KBM-7 (cell line): ENCODE data around the gene SFR1.

Experiments
- DNase-seq: peaks from one replicate; pipeline ENCODE4 v3.0.0-alpha.2; 2015
- in situ Hi-C: fragments of 300-500 bp; cut with MboI; formaldehyde crosslinking; loops from 2 replicates; pipeline ENCODE4 v1.14.3; 2020; ENCODE audit warnings: low sequenced_read_pairs, low pct_unique_long_range_greater_than_20kb, mixed read lengths

Gene SFR1, protein sequence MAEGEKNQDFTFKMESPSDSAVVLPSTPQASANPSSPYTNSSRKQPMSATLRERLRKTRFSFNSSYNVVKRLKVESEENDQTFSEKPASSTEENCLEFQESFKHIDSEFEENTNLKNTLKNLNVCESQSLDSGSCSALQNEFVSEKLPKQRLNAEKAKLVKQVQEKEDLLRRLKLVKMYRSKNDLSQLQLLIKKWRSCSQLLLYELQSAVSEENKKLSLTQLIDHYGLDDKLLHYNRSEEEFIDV

DNA sequence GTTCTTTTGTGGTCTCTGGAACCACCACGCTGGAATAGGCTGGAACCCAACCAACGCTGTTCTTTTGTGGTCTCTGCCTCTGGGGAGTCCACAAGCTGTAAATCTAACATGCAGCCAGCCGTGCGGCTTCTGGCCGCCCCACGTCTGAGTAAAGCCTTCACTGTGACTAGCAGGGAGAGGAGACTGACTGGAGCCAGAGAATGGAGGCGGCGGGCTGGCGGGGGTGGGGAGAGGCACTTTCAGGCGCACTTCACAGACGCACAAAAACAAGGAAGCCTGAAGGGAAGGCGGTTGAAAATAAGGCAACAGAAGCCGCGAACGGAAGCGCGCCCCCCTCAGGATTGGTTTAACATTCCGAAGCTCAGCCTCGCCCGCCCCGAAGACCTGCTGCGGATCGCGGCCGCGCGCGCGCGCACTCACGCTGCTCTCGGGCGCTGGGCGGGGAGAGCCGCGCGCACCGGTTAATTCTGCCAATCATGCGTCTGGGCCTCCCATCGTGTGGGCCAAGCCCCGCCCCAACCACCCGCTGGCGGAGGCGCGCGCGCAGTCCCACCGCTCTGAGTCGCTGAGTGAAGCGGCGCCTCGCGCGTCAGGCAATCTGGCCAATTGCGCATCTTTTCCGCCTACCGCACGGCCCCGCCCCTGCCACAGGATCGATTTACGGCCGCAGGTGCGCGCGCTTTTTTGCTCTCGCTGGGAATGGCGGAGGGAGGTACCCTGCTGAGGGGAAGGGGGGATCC lies at the start of gene SFR1:
Gene SFR1, plus strand, starts transcription at position 687 of the 740 bp plus-strand sequence. Its CDS starts 13 bp downstream, at position 700.
- in situ Hi-C loops, result no loop called here
- DNase-seq, result peak; percentile 100

DNA sequence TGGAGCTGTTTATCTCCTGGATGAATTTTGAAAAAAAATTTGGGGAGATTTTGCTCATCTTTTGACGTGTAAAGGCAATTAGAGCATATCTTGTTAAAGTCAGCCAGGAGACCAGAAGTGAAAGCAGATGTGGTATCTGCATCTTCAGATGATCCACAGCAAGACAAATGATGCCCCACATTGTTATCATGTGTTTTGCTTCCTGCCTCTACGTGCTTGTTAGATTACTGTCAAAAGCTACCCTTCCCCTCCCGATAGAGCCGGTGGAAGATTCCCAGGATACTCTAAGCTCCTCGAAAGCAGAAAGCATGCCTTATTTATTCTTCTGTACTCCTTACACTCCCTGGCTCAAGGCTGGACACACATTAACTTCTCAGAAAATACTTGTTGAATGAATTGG lies 49.2 kb upstream of the SFR1 start:
- no peak for DNase-seq
- in situ Hi-C loops, result no loop called here

DNA sequence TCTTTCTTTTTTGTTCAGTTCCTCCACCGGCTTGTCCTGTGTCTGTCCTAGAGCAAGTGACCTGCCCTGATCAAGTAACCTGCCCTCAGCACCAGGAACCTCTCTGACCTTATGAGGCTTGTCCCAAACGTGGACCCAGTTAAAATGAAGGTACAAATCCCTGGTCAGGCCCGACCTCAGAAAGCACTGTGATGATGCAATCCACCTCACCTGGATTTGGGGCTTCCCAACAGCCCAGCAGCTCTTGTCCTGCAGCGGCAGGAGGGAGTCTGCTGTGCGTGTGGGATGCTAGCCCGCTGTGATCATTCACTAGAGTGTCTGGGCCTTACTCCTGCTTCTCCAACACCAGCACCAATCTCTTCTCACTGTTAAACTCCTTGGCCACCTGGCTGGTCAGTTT lies 47.5 kb upstream of the SFR1 start:
- DNase-seq, result no peak
- in situ Hi-C loops, result no loop called here

DNA sequence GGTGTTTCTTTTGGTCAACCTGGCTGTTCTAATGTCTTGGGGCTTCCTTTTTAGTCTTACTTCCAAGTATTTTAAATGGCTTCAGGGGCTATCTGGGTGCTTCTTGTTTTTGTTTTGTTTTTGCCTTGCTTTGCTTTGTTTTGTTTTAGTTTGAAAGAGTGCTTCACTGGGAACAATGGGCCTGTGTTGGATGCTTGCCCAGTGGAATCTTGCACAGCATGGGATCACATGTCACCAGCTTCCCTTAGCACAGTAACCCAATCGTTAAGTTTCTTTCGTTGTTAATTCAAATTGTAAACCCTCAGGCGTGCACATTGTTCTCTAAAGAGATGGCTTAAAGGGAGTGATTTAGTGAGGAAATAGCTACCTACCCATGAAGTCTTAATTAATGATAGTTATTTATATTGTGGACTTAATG lies 45.2 kb upstream of the SFR1 start:
- in situ Hi-C loops, result no loop called here
- DNase-seq, result no peak

DNA sequence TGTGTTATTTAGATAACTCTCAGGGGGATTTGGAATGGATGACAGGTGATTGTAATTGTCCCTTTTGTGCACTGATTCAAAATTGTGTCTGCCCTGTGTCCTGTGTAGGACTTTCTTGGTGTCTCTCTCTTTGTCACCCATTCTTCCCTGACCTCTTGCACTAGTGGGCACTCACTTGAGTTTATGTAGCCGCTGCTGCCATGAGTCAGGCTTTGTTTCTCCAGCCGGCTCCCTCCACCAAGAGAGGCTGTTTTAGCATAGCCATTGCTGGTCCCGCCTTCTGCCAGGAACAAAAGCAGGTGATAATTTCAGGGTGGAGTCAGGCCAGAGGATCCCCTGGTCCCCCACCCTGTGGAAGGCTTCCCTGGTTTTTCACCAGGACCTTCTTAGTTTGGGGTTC lies 44.7 kb upstream of the SFR1 start:
- DNase-seq, result no peak
- in situ Hi-C loops, result no loop called here

DNA sequence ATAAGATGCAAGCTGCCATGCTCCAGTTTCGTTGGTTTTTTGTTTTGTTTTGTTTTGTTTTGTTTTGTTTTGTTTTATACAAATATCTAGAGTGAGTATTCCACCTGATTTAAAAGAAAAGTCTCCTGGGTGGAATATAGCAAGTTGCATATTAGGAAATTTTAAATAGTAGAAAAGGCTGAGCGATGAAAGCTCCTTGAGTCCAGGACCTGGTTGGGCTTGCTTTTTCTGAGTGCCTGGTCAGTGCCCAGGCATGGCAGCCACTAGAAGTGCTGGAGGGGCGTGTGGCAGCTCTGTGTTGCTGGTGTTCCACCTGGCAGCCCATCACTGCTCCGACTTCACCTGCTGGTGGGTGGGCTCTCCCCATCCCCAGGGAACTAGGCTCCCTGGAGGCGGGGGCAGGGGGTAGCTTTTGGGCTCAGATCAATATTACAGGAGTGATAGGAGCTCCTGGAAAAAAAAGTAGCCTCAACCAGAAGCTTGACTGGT lies 44.3 kb upstream of the SFR1 start:
- in situ Hi-C loops, result no loop called here

DNA sequence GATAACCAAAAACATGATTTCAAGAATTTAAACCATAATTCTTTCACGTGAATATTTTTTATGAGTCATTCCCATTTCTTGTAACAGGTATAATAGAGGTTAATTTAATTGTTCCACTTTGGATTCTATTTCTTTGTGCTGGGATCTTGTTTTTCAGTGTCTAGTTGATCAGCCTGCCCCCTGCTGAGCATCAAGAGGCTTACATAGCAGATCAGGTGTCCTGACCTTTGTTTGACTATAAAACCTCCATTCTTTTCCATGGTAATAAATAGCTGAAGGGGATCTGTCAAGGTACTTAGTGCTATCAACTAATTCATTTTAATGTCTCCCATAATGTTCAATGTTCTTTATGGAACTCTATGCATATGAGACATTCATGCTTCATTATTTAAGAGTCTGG lies 41.2 kb upstream of the SFR1 start:
- in situ Hi-C loops, result no loop called here
- DNase-seq, result peak; percentile 27

More for the DNA sequence above, 44.3 kb upstream of the SFR1 start:
- DNase-seq, result no peak

DNA sequence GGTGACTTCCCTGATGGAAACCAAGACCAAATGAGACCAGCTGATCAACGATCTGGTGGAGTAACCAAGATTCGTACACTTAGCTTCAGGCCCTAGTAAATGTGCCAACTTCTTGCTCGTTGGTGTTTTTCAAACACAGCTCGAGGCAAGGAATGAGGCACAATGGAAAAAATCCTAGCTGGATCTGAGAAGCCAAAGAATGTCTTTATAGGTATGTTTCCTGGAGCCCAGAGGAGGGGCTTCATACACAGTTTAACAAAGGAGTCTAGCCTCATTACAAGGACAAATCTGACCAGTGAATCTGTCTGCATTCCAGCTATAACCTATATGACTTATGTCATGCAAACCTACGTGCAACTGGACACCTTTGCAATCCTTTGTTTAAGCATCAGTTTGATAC lies 40.0 kb upstream of the SFR1 start:
- no peak for DNase-seq
- in situ Hi-C loops, result no loop called here

DNA sequence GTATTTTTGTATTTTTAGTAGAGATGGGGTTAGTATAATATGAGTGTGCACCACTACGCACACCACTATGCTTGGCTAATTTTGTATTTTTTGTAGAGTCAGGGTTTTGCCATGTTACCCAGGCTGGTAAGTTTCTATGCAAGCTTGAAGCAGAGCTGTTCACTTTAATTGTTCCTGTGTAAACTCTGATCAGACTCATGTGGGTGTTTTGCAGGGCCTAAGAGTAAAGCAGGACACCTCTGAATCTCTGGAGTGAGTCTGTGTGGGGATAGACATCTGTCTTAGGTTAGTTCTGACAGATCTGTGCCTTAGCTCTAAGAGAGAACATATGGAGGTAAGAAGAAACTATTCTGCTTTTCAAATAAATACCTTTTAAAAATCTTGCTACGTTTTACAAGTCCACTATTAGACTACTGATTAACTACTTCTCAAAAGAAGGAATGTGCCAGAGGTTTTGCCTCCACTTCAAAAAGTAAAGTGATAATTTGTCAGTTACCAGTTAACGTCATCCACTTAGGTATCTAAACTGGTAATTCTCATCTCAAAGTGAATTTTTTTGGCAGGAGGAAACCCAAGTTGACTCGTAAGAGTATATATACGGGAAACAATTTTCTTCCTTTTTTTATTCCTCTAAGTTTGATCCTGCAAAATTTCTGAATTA lies 37.4 kb upstream of the SFR1 start:
- DNase-seq, result no peak
- in situ Hi-C loops, result no loop called here

DNA sequence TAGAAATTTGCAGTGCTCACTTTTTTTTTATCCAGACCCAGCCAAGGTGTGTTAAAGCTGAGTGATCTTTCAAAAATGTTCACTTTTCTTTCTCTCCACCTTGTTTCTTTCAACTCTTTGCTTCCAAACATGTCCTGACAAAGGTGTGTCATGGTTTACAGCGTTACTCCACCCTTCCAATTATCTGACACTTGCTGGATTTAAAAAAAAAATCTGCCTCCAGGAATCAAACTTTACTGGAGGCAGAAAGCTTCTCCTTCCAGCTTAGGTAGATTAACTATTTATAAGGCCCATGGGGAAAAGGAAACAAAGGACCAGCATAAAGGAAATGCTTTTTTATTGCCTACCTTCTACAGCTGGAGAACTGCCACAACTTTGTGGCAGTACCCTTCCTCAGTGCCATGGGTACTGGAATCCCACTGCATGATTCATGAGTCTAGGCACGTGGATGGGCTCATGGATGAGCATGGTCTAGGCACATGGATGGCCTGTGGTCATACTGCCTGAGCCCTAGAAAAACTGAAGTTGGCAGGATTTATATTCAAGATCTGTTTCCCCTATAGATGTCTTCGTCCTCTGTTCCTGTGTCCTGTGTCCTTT lies 36.1 kb upstream of the SFR1 start, which contains the start of gene COL17A1:
Gene COL17A1, minus strand, starts transcription at position 80 of the 600 bp plus-strand sequence. CDS start 5,207 bp downstream, outside the sequence.
- in situ Hi-C loops, result no loop called here
- no peak for DNase-seq

DNA sequence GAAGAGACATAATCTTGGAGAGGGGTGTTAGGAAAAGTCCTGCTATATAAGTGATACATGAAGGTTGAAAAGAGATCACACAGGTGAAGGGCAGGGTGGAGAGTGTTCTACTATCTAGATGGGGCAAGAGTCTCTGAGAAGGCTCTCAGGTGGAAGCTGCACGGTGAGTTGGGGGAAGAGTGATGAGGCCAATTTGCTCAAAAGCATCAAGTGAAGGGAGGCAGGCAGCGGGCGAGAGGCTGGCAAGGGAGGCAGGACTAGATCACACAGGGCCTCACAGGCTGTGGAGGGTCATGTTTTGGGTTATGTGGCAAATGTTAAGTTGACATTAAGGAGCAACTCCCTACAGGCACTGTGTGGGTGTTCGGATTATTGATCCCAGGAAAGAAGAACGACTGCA lies 33.7 kb upstream of the SFR1 start:
- no peak for DNase-seq
- in situ Hi-C loops, result no loop called here

DNA sequence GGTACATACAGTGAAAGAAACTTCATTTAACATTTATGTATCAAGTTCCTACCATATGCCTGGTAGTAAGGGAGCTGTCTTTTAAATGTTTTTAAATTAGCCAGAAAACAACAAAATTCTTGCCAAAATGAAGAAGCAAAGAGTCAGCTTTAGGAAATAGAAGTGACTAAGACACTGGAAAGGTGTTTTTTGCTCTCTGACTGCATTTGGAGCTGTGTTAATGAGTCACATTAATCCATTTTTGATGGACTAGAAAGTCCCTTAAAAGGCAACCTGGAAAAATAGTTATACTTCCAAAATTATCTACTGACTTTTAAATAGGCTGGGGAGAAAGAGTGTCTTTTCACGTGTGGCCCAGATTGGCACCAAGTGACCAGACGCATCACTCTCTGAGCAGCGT lies 32.4 kb upstream of the SFR1 start:
- no peak for DNase-seq

DNA sequence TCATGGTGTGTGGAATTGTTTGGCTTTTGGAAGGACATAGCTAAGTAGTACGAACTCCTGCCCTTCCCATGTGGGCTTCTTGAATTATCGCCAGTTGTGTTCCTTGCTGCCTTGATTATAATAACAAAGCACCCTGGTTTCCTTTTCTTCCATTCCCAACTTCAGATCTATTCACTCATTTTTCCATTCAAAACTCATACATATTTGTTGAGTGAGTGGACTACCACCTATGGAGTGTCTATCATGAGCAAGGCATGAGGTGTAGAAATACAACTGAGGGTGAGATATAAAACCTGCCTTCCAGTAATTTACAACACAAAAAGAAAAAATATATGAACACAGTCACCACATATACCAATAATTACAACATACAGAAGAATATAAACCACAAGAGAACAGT lies 31.4 kb upstream of the SFR1 start:
- in situ Hi-C loops, result no loop called here

More for the DNA sequence above, 32.4 kb upstream of the SFR1 start:
- in situ Hi-C loops, result no loop called here

DNA sequence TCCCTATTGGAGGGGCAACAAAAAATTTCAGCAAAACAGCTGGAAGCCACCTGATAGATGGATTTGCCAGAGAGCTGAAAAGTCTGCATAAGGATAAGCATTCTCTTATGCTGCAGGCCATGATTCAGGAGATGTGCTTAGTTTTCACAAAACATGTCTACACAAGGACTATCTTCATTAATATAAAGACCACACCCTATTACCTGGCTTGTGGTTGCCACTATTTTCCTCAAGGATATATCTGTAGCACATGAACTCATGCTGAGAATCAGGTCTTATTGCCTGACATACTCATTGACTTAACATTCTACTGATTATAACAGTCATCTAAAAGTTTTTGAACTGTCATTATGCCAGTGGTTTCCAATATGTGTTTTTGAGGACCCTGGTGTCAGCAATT lies 29.2 kb upstream of the SFR1 start:
- no peak for DNase-seq
- in situ Hi-C loops, result no loop called here

More for the DNA sequence above, 31.4 kb upstream of the SFR1 start:
- DNase-seq, result no peak

DNA sequence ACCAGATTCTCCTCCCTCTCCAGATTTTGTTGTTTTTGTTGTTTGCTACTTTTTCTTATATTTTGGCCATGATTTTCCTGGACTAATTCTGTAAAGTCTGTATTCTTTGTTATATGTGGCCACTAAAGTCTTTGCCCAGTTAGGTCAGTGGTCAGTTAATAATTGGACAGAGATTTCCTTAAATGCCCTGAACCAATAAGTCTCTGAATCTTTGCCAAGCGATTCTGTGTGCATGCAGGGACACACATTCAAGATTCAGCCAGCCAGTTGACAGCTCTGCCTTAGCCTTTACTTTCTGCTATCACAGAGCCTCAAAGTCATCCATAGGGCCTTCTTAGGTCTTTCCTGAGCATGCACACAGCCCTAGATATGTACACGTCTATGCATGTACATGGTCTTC lies 25.3 kb upstream of the SFR1 start:
- in situ Hi-C loops, result no loop called here
- DNase-seq, result no peak

DNA sequence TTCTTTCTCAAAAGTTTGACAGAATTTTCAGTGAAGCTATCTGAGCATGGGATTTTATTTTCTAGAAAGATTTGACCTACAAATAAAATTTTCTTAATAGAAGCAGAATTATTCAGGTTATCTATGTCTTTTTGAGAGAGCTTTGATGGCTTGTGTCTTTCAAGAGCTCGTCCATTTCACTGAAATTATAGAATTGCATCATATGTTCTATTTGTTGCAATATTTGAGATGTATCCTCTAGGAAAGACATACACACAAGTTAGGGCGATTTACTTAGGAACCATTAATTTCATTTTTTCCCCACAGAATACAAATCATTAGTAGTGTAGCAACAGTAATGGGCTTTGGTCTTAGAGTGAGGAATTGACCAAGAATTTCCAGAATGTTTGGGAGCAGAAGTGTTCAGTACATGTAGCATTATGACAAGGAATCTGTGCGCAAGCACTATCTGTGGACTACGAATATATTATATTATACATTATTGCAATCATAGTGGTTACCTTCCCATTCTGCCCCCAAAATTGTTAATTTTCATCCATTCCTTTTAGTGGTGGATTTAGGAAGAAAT lies 23.5 kb upstream of the SFR1 start:
- in situ Hi-C loops, result no loop called here
- DNase-seq, result no peak

DNA sequence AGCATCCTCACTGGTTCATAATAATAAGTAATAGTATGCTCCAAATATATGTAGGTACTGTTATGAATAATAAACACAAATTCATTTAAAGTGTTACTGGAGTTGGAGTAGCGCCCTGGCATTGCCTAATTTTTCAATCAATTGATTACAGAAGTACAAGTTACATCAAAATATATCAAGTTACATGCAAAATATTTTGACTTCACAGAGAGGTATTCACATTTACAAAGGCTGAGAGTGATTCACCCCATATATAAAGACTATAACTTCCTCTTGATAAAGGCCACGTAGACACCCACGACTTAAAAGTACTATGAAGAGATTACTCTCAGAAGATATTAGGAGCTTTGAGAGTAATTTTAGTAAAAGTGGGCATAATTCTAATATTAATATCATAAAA lies 22.7 kb upstream of the SFR1 start:
- in situ Hi-C loops, result no loop called here
- no peak for DNase-seq

DNA sequence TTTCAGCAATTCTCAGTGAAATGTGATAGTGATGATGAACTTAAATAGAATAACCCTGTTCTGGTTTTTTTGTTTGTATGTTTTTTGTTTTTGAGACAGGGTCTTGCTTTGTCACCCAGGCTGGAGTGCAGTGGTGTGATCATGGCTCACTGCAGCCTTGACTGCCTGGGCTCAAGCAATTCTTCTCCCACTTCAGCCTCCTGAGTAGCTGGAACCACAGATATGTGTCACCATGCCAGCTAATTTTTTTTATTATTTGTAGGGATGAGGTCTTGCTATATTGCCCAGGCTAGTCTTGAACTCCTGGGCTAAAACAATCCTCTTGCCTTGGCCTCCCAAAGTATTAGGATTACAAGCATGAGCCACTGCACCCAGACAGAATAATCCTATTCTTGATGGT lies 22.0 kb upstream of the SFR1 start:
- DNase-seq, result no peak
- in situ Hi-C loops, result no loop called here

DNA sequence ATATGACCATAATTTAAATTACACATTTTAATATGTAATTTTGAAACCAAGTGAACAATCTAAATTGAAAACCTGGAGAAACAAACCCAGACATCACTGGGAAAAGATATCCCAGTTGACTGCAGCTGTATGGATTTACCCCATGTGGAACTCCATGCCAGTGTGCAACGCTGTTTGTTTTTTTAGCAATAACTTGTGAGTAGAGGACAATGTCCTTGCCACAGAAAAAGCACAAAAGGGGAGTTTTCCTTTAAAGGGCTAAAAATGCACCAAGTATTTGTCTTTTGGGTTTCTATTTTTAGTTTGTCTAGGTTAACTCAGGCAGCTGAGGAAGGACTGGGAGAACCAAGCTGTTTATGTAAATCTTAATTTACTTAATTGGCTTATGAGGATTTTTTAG lies 21.2 kb upstream of the SFR1 start:
- DNase-seq, result no peak
- in situ Hi-C loops, result no loop called here
